ENCODE results near the gene NR4A3. TPM values are rescaled to one million over a fixed set of nuclear protein-coding genes. Genes with fewer than 3 reads are reported as not detected.

NR4A3 gene
- total and polyA plus RNA-seq, 2 of the 13 experiments (the other 11 are each of a cell fraction or from before 2014, with no cell fraction given) = 0.02 to 0.09 TPM

DNA sequence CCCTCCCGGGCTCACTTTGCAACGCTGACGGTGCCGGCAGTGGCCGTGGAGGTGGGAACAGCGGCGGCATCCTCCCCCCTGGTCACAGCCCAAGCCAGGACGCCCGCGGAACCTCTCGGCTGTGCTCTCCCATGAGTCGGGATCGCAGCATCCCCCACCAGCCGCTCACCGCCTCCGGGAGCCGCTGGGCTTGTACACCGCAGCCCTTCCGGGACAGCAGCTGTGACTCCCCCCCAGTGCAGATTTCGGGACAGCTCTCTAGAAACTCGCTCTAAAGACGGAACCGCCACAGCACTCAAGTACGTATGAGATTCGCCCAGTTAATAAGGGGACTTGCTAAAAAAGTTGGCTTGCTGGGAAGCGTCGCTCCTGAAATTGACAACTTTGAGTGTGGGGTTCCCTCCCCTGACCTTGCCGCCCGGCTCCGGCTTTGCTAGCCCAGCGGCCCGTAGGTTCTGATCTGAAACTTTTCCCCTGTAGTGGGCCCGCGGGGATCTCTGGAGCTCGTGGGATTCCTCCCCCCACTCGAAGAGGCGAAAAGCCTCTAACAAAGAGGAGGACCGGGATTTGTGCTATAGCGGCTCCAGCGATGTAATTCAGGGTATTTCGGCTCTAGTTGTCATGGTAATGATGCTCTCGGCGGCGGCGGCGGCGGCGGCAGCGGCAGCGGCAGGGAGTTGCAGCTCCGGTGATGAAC is 572 bp downstream of the NR4A3 start (continued):
- TF ChIP-seq, protein P1, sequence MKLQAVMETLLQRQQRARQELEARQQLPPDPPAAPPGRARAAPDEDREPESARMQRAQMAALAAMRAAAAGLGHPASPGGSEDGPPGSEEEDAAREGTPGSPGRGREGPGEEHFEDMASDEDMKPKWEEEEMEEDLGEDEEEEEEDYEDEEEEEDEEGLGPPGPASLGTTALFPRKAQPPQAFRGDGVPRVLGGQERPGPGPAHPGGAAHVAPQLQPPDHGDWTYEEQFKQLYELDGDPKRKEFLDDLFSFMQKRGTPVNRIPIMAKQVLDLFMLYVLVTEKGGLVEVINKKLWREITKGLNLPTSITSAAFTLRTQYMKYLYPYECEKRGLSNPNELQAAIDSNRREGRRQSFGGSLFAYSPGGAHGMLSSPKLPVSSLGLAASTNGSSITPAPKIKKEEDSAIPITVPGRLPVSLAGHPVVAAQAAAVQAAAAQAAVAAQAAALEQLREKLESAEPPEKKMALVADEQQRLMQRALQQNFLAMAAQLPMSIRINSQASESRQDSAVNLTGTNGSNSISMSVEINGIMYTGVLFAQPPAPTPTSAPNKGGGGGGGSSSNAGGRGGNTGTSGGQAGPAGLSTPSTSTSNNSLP (IDR thresholded peaks at IDR 0.05; ENCODE audit: low read depth, low read length) = no peak
- TF ChIP-seq, protein P2, sequence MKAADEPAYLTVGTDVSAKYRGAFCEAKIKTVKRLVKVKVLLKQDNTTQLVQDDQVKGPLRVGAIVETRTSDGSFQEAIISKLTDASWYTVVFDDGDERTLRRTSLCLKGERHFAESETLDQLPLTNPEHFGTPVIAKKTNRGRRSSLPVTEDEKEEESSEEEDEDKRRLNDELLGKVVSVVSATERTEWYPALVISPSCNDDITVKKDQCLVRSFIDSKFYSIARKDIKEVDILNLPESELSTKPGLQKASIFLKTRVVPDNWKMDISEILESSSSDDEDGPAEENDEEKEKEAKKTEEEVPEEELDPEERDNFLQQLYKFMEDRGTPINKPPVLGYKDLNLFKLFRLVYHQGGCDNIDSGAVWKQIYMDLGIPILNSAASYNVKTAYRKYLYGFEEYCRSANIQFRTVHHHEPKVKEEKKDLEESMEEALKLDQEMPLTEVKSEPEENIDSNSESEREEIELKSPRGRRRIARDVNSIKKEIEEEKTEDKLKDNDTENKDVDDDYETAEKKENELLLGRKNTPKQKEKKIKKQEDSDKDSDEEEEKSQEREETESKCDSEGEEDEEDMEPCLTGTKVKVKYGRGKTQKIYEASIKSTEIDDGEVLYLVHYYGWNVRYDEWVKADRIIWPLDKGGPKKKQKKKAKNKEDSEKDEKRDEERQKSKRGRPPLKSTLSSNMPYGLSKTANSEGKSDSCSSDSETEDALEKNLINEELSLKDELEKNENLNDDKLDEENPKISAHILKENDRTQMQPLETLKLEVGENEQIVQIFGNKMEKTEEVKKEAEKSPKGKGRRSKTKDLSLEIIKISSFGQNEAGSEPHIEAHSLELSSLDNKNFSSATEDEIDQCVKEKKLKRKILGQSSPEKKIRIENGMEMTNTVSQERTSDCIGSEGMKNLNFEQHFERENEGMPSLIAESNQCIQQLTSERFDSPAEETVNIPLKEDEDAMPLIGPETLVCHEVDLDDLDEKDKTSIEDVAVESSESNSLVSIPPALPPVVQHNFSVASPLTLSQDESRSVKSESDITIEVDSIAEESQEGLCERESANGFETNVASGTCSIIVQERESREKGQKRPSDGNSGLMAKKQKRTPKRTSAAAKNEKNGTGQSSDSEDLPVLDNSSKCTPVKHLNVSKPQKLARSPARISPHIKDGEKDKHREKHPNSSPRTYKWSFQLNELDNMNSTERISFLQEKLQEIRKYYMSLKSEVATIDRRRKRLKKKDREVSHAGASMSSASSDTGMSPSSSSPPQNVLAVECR (CRISPR knock-in tag; IDR thresholded peaks at IDR 0.05; ENCODE audit: borderline replicate concordance) = no peak; the same call in none of the 2 replicates
- TF ChIP-seq, protein P3, sequence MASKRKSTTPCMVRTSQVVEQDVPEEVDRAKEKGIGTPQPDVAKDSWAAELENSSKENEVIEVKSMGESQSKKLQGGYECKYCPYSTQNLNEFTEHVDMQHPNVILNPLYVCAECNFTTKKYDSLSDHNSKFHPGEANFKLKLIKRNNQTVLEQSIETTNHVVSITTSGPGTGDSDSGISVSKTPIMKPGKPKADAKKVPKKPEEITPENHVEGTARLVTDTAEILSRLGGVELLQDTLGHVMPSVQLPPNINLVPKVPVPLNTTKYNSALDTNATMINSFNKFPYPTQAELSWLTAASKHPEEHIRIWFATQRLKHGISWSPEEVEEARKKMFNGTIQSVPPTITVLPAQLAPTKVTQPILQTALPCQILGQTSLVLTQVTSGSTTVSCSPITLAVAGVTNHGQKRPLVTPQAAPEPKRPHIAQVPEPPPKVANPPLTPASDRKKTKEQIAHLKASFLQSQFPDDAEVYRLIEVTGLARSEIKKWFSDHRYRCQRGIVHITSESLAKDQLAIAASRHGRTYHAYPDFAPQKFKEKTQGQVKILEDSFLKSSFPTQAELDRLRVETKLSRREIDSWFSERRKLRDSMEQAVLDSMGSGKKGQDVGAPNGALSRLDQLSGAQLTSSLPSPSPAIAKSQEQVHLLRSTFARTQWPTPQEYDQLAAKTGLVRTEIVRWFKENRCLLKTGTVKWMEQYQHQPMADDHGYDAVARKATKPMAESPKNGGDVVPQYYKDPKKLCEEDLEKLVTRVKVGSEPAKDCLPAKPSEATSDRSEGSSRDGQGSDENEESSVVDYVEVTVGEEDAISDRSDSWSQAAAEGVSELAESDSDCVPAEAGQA (IDR thresholded peaks at IDR 0.05; ENCODE audit: low read depth) = no peak
- TF ChIP-seq, protein P3 (CRISPR knock-in tag; IDR thresholded peaks at IDR 0.05; ENCODE audit: borderline replicate concordance) = no peak
- TF ChIP-seq, protein P4, sequence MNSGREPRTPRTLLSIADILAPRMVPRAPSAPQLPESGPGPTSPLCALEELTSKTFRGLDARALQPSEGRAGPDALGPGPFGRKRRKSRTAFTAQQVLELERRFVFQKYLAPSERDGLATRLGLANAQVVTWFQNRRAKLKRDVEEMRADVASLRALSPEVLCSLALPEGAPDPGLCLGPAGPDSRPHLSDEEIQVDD (CRISPR knock-in tag; IDR thresholded peaks at IDR 0.05; ENCODE audit: borderline replicate concordance) = no peak
- no peak for TF ChIP-seq ZNF772 (CRISPR knock-in tag; IDR thresholded peaks at IDR 0.05)
- TF ChIP-seq, protein P5, sequence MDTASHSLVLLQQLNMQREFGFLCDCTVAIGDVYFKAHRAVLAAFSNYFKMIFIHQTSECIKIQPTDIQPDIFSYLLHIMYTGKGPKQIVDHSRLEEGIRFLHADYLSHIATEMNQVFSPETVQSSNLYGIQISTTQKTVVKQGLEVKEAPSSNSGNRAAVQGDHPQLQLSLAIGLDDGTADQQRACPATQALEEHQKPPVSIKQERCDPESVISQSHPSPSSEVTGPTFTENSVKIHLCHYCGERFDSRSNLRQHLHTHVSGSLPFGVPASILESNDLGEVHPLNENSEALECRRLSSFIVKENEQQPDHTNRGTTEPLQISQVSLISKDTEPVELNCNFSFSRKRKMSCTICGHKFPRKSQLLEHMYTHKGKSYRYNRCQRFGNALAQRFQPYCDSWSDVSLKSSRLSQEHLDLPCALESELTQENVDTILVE (CRISPR knock-in tag; IDR thresholded peaks at IDR 0.05) = no peak
- TF ChIP-seq, protein P6, sequence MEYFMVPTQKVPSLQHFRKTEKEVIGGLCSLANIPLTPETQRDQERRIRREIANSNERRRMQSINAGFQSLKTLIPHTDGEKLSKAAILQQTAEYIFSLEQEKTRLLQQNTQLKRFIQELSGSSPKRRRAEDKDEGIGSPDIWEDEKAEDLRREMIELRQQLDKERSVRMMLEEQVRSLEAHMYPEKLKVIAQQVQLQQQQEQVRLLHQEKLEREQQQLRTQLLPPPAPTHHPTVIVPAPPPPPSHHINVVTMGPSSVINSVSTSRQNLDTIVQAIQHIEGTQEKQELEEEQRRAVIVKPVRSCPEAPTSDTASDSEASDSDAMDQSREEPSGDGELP (IDR thresholded peaks at IDR 0.05; ENCODE audit: borderline replicate concordance, low read depth) = peak; percentile 37; the same call in 1 of the 2 replicates
- TF ChIP-seq TOPORS (CRISPR knock-in tag; IDR thresholded peaks at IDR 0.05) = no peak
- peak; percentile 13; the same call in 1 of the 2 replicates for TF ChIP-seq ATF1 (CRISPR knock-in tag; IDR thresholded peaks at IDR 0.05)
- TF ChIP-seq NFE2L1 (CRISPR knock-in tag; IDR thresholded peaks at IDR 0.05; ENCODE audit: borderline replicate concordance) = no peak

Measured in HepG2 (cell line).